Stimulated activated CD8-positive, alpha-beta memory T cell treated with anti-CD3 and anti-CD28 coated beads, Interleukin-15, amount 100 ng/mL, for 24 hours (primary cell): ENCODE data around the gene VPS13D.

Experiments used
- DNase-seq: peaks from one replicate; pipeline ENCODE4 v3.0.0-alpha.2; 2020; ENCODE audit warnings: low read depth

The VPS13D gene

DNA sequence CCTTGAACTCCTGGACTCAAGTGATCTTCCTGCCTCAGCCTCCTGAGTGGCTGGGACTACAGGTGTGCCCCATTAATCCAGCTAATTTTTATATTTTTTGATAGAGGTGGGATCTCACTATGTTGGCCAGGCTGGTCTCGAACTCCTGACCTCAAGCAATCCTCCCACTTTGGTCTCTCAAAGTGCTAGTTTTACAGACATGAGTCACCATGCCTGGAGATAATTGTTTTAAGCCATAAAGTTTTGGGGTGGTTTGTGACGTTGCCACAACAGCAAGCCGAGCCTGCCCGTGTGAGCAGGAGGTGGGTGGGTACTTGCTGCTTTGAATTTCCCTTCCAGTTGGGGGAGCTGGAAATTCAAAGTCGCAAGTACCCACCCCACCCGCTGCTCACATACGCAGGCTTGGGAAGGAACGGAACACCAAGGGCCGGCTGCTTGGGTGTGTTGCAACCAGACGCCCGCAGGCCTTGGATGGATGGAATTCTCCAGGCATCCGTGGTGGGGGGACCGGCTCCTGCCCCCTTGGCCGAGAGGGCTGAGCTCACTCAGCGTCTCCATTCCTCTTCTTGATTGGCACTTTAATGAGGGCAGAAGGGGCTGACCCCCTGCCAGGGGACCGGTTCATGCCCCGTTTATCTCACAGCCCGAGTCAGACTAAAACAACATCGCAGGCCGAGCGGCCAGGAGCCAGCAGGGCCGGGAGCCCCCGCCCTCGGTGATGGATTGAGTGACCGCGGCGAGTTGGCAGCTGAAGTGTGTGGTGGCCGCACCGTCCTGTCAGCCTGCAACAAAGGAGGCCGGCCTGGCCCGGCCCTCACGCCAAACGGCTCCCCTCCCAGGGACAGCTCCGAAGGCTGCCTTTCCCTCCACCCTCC lies 310.1 kb downstream of the VPS13D start:
- DNase-seq: no peak

- no peak for DNase-seq
Measured at GRCh38 chr1:12540580-12541273, 310.9 kb downstream of the VPS13D start.

DNA sequence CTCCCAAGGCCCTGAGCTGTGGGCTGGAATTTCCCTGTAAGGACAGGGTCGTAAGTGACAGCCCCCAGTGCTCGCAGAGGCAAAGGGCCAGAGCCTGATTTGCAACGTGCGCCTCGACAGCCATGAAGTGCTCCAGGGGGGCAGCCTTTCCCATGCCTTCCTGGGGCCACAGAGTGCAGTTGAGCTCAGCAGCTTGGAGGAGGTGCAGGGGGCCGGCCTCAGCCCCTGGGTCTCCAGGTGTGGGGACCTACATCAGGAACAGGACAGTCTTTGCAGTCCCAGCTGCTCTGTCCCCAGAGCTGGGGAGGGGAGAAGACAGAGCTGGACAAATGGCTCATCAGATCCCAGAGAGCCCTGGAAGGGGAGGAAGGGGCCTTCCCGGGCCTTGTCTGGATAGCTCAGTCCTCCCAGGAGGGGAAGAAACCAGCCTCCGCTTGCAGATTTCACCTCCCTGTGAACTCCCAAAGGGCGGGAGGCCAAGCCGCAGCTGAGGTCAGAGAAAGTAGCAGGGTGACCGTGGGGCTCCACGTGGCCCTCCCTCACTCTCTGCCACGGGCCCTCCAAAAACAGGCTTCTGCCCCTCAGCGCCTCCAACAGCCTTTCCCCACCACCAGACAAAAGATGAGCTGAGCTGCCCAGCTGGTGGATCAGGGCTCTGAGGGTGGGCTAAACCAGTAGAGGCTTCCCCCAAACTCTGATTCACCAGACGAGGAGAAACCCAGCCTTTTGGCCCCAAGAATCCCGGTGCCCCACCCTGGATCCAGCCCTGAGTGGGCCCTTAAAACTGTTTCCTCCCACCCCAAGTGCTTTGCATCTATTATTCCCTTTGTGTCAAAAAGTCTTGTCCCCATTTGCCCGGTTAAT lies 311.7 kb downstream of the VPS13D start:
- no peak for DNase-seq

- DNase-seq: no peak
Measured at GRCh38 chr1:12542138-12542465, 312.3 kb downstream of the VPS13D start.

DNA sequence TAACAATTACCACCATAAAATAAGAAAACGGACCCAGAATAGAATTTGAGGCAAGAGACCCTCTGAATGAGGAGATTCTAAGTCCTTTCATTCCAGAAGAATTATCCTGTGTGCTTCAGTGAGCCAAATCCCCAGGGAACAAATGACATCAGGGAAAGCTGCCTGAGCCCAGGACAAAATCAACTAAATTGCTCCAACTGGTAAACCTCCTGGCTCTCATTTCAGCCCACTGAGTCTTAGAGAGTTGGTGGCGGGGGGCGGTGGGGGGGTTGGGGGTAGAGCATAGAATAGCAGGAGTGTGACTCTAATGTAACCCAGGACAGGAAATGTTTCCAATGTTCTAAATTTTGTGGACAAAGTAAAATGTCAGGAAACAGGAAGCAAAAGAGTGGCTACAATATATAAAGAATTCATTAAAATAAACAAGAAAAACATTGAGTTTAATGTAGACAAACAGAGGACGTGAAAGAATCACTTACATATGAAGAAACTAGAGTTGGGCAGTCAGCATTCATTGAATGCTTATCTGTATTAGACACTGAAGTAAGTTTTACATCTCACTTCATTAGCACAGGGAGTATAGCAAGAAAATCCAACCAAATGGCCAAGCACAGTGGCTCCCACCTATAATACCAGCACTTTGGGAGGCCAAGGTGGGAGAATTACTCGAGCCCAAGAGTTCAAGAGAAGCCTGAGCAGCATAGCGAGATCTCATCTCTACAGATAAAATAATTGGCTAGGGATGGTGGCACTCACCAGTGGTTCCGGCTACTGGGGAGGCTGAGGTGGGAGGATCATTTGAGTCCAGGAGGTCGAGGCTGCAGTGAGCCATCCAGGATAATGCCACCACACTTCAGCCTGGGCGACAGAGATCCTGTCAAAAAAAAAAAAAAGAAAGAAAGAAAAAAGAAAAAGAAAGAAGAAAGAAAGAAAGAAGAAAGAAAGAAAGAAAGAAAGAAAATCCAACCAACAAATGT lies 313.1 kb downstream of the VPS13D start:
- no peak for DNase-seq

GRCh38 chr1:12543740-12544154 lies 313.9 kb downstream of the VPS13D start:
- no peak for DNase-seq

DNA sequence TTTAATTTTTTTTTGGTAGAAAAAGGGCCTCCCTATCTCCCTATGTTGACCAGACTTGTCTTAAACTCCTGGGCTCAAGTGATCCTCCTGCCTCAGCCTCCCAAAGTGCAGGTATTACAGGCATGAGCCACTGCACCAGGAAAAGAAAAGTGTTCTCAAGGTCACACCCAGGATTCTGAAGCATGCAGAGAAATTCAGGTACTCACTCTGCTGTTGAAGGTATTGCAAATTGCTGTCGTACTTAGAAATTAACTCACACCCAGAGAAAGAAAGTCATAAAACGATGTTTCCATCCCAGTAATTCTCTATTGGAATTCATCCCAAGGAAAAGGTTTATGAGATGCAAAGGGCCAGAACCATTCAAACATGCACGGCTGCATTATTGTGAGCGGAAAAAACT lies 314.5 kb downstream of the VPS13D start:
- no peak for DNase-seq

- DNase-seq: no peak
Measured at GRCh38 chr1:12544992-12545391, 315.2 kb downstream of the VPS13D start.

DNA sequence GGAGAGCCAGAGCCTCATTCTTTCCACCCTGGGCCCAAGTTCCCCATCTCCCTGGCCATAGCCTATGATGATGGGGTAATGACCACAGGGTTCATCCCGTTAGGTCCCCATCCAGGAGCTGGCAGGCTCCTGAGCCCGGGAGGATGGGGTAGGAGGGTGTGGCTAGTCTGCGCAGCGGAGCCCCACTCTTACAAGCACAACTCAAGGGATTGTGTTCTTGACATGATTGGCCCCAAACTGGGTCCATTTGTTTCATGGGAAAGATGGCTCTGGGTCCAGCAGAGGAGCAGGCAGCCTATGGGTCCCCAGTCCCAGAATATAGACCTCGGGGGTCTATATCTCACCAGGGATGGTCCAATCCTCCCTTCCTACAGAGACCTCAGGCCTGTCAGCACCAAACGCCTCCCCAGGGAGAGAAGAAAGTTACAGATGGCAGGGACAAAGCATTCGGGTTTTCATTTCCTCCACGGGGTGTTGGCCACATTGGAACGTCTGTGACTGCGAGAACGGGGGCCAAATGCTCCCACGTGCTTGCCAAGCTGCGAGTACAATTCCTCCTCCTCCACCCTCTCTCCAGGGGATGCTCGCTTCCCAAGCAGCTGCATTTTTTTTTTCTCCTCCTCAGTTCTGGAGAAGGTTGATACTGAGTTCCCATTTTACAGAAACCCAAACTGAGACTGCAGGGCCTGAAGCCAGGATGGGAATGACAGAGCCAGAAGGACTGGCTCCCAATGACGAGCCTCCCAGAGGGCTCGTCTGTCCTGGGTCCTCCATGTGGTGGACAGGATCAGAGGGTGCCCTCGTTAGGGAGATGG lies 317.1 kb downstream of the VPS13D start:
- no peak for DNase-seq

GRCh38 chr1:12547586-12548225 lies 317.9 kb downstream of the VPS13D start:
- no peak for DNase-seq

GRCh38 chr1:12548279-12548972 lies 318.6 kb downstream of the VPS13D start:
- no peak for DNase-seq

GRCh38 chr1:12548973-12549459 lies 319.2 kb downstream of the VPS13D start:
- DNase-seq: no peak

DNA sequence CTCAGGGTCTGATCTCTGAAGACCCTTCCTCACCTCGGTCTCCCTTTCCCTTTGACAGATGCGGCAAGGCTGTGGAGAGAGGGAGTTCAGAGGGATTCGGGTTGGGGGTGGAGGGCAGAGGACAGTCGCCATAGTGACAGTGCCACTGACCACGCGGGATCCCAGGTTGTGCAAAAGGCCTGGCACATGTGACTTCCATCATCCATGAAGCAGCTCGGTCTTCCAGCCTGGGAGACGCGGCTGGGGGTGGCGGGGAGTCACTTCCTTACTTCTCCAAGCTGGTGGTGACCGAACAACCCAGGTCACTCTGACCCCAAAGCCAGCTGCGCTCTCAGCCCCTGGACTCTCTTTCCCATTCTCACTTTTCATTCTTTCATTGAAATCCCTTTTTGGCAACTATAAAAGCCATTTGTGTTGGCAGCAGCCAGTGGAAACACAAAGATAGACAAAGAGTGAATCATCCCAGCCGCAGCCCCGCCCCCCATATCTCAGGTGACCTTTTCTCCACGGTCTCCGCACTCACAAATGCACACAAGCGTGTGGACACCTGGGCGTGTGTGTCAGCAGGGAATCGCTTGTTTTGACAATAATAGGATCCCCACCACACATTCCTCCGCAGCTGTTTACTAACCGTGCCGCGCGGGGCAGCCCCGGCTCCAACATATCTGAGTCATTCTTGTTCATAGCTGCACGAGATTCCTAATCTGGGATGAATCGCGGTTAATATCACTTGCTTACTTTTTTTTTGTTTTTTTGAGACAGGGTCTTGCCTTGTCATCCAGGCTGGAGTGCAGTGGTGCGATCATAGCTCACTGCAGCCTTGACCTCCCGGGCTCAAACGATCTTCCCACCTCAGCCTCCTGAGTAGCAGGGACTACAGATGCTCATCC lies 319.9 kb downstream of the VPS13D start:
- DNase-seq: no peak

DNA sequence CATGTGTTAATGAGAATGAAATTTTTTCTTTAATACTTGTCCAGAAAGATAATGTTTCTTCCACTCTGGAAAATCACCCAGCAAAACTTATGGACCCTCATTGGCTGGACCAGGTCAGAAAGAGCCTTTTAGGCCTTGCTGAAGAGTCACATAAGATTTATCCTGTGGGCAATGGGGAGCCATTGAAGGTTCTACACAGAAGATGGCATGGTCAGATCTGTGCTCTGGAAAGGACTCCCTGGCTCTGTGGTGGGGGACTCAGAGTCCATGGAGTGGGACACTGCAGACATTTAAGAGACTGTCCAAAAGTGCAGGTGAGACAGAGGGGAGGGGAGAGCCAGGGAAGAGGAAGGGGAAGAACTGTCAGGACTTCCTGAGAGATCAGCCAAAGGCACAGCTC lies 321.8 kb downstream of the VPS13D start:
- no peak for DNase-seq

DNA sequence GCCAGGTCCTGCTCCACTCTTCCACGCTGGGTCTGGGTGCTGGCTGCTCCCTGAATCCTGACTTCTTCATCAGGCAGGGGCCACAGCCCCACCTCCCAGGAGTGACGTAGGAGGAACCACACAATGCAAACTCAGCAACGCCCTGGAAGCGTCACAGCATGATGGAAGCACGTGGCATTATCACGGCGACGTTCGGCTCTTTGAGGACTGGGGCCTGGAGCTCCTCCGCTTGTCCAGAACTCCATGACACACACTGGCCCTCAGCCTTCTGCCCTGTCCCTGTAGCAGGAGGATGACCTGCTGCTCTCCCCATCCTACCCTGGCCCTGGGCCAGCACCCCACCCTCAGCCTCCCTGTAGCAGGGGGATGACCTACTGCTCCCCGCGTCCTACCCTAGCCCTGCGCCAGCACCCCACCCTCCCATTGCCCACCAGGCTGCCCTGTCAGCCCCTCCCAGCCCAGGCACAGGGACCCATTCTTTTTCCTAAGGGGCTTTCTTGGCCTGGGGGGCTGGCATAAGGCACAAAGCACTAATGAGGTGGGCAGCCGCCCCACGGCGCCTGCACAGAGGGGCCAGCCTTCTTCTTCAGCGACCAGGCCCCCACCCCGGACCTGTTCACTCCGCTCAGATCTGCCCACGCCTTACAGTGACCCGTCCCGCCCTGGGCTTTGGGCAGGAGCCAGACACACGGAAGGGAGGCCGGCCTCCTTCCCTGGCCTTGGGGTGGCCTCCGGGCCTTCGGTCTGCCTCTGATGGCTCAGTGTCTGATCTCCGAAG lies 322.5 kb downstream of the VPS13D start:
- no peak for DNase-seq

DNA sequence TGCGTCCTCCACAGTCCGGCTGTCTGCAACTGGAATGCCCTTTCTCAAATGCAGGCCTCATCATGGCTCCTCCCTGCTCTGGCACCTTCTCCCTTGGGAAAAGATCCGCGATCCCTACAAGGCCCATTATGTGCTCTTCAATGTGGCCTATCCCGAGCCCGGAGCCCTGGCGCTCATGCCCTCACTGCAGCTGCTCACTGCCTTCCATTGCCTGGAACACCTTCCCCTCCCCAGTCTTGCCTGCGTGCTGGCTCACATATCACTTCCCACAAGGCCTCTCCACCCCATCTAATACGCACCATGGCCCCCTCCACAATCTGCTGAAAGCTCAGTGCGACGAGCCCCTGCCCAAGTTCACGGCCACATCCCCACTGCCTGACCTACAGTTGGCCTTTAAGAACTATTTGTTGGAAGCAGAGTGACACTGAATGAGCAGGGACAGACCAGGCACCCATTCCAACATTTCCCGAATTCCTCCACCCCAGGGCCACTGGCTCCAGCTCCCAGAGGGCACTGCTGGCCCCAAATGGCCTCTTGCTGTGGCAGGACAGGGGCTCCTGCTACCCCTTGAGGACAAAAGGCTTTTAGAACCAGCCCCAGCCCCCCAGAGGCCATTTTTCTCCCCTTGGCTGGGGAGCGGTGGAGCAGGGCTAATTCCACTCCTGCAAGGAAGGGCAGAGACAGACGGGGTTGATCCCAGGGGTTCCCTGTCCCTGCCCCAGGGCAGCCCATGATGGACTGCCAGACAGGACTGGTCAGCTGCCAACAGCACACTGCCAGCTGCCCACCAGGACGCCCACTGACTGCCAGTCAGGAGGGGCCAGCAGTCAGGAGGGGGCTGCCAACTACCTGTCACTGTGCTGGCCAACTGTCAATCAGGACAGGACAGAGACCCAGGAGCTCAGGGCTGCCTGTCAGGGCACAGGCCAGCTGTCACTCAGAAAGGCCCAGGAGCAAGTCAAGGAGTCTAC lies 323.4 kb downstream of the VPS13D start:
- DNase-seq: no peak
